ENCODE data around the gene BNC2.
"Not testable (repeated sequence)": the region's sequence is repeated elsewhere in the genome, so short reads cannot be mapped to it uniquely, and the experiment has no call there.

The BNC2 gene

GRCh38 chr9:16870596-16871335 lies at the start of gene BNC2:
Gene BNC2 (minus strand): TSS chr9:16870670. CDS start chr9:16870648, 22 bp downstream.
- DNase-seq (ENCODE audit: low read depth): no peak

- no peak for DNase-seq (ENCODE audit: low read depth)
Measured at GRCh38 chr9:16918920-16919319, 48.5 kb upstream of the BNC2 start.

- no peak for DNase-seq (ENCODE audit: low read depth)
Measured at GRCh38 chr9:16915126-16915831, 44.8 kb upstream of the BNC2 start.

GRCh38 chr9:16912197-16912596 lies 41.7 kb upstream of the BNC2 start:
- no peak for DNase-seq (ENCODE audit: low read depth)

- DNase-seq (ENCODE audit: low read depth): not testable (repeated sequence)
Measured at GRCh38 chr9:16908206-16908605, 37.7 kb upstream of the BNC2 start.

GRCh38 chr9:16904655-16905054 lies 34.2 kb upstream of the BNC2 start:
- no peak for DNase-seq (ENCODE audit: low read depth)

- no peak for DNase-seq (ENCODE audit: low read depth)
Measured at GRCh38 chr9:16901590-16901989, 31.1 kb upstream of the BNC2 start.

- DNase-seq (ENCODE audit: low read depth): no peak
Measured at GRCh38 chr9:16899606-16900005, 29.1 kb upstream of the BNC2 start.

GRCh38 chr9:16898464-16898863 lies 28.0 kb upstream of the BNC2 start:
- DNase-seq (ENCODE audit: low read depth): no peak

GRCh38 chr9:16888594-16888993 lies 18.1 kb upstream of the BNC2 start:
- DNase-seq (ENCODE audit: low read depth): no peak

- DNase-seq (ENCODE audit: low read depth): no peak
Measured at GRCh38 chr9:16885931-16886330, 15.5 kb upstream of the BNC2 start.

GRCh38 chr9:16884952-16885513 lies 14.6 kb upstream of the BNC2 start:
- no peak for DNase-seq (ENCODE audit: low read depth)

- no peak for DNase-seq (ENCODE audit: low read depth)
Measured at GRCh38 chr9:16884373-16884772, 13.9 kb upstream of the BNC2 start.

- no peak for DNase-seq (ENCODE audit: low read depth)
Measured at GRCh38 chr9:16883586-16883985, 13.1 kb upstream of the BNC2 start.

- not testable (repeated sequence) for DNase-seq (ENCODE audit: low read depth)
Measured at GRCh38 chr9:16882440-16882839, 12.0 kb upstream of the BNC2 start.

- no peak for DNase-seq (ENCODE audit: low read depth)
Measured at GRCh38 chr9:16879416-16879815, 8.9 kb upstream of the BNC2 start.

GRCh38 chr9:16877256-16877655 lies 6.8 kb upstream of the BNC2 start:
- DNase-seq (ENCODE audit: low read depth): no peak

- no peak for DNase-seq (ENCODE audit: low read depth)
Measured at GRCh38 chr9:16873126-16873802, 2.8 kb upstream of the BNC2 start.

- no peak for DNase-seq (ENCODE audit: low read depth)
Measured at GRCh38 chr9:16871336-16872151, 1.1 kb upstream of the BNC2 start.

- no peak for DNase-seq (ENCODE audit: low read depth)
Measured at GRCh38 chr9:16869882-16870595, 431 bp downstream of the BNC2 start.

Data from activated T-cell treated with anti-CD3 and anti-CD28 coated beads for 1 hour (primary cell).